ENCODE data around the gene MEA1. TPM values are rescaled to one million over a fixed set of nuclear protein-coding genes. Genes with fewer than 3 reads are reported as not detected.

Gene MEA1
- total and polyA plus RNA-seq, 2 of the 4 experiments (the other 2 are of a cell fraction), result 116 to 126 TPM

- POLR2A ChIA-PET (ENCODE audit: unreplicated experiment), result no interaction called here
- H4K8ac ChIP-seq (ENCODE audit: low read depth in 2 of 2, low read length in 2 of 2), result no peak overlapping the region; a peak in 2 of 4 replicates
- no TSS peak for BruUV-seq (replicated peaks)
These were observed 47.2 kb upstream of the MEA1 start for GRCh38 chr6:43060755-43061633.

More at GRCh38 chr6:43060755-43061633, 47.2 kb upstream of the MEA1 start:
- Histone ChIP-seq H3K23ac (ENCODE audit: low read depth, low read length) (no peak overlapping the region), H2BK5ac (ENCODE audit: low read depth, low read length, poor library complexity, severe bottlenecking) (no peak overlapping the region), H3K27me3 (ENCODE audit: control insufficient read depth, insufficient read depth, low read length) (no peaks in the 10 kb centered on the region), H2BK20ac (ENCODE audit: low read depth, low read length) (no peak overlapping the region), H2AK9ac (replicated peaks; ENCODE audit: low read depth, low read length, poor library complexity) (peak overlapping the region; percentile 94), H3K9ac (ENCODE audit: low read depth, low read length) (peak overlapping the region; percentile 91; the same call in 1 of the 2 replicates), H3K27ac (ENCODE audit: insufficient read depth, low read length) (no peak overlapping the region), H3K56ac (ENCODE audit: extremely low read depth, insufficient read depth, low read length) (no peak overlapping the region), H4K91ac (ENCODE audit: insufficient read depth, low read depth, low read length) (no peak overlapping the region; the same call in 1 of the 2 replicates), H3K4me3 (ENCODE audit: insufficient read depth, low read depth, low read length) (no peak overlapping the region), H3K14ac (replicated peaks; ENCODE audit: low read depth, low read length) (no peak overlapping the region), H3K4me1 (ENCODE audit: control insufficient read depth, insufficient read depth, low read length) (peaks cover 9% of the 10 kb centered on the region; the same call in 1 of the 2 replicates), H3K9me1 (ENCODE audit: insufficient read depth, low read length) (peaks cover 4% of the 10 kb centered on the region; the same call in 1 of the 2 replicates), H3K18ac (ENCODE audit: low read depth, low read length) (no peak overlapping the region), H2BK120ac (ENCODE audit: low read depth, low read length) (no peak overlapping the region), H2BK15ac (ENCODE audit: low read depth, low read length) (no peak overlapping the region), H4K5ac (ENCODE audit: low read depth, low read length) (no peak overlapping the region), H3K79me1 (ENCODE audit: low read depth in 1 of 2, low read length in 2 of 2) (peaks cover 17 to 35% of the 10 kb centered on the region in 2 experiments), H2AK5ac (ENCODE audit: low read depth, low read length) (peak overlapping the region; percentile 92), H2AFZ (replicated peaks; ENCODE audit: low read length, poor library complexity) (no peak overlapping the region), H3K36me3 (ENCODE audit: control insufficient read depth, insufficient read depth, low read length) (peaks cover 18% of the 10 kb centered on the region), H4K20me1 (ENCODE audit: insufficient read depth, low read length) (no peaks in the 10 kb centered on the region), H3K9me3 (ENCODE audit: control insufficient read depth, insufficient read depth, low read length) (no peaks in the 10 kb centered on the region), H3K4me2 (ENCODE audit: low read depth, low read length) (peak overlapping the region; percentile 93; the same call in 1 of the 2 replicates), H3K4ac (ENCODE audit: low read depth, low read length) (peak overlapping the region; percentile 96; the same call in 1 of the 2 replicates)
- ATAC-seq (ENCODE audit: low read depth) (no peak), DNase-seq (no peak)
- in situ Hi-C loops (cut with MboI; ENCODE audit: low sequenced_read_pairs) (no loop called here), dilution Hi-C loops (cut with HindIII; ENCODE audit: low sequenced_read_pairs, unreplicated experiment) (no loop called here), intact Hi-C loops (cut with micrococcal nuclease) (no loop called here)
- TF ChIP-seq MXI1 (IDR thresholded peaks at IDR 0.05; ENCODE audit: borderline replicate concordance, low read depth, low read length), result no peak
- TF ChIP-seq CHD1 (IDR thresholded peaks at IDR 0.05; ENCODE audit: low read depth, low read length), result no peak
- TF ChIP-seq NFE2L2 (IDR thresholded peaks at IDR 0.05; ENCODE audit: low read depth, low read length), result no peak
- no peak for TF ChIP-seq RFX5 (IDR thresholded peaks at IDR 0.05; ENCODE audit: low read depth, low read length)
- no peak for TF ChIP-seq RAD21 (IDR thresholded peaks at IDR 0.05; ENCODE audit: low read length)
- no peak for TF ChIP-seq MAFK (IDR thresholded peaks at IDR 0.05; ENCODE audit: low read depth, low read length)
- no peak for TF ChIP-seq CEBPB (IDR thresholded peaks at IDR 0.05; ENCODE audit: low read depth, low read length)
- no peak for TF ChIP-seq POLR2A (IDR thresholded peaks at IDR 0.05; ENCODE audit: low read depth, low read length)
- no peak for TF ChIP-seq SMC3 (IDR thresholded peaks at IDR 0.05; ENCODE audit: low read depth, low read length)
- TF ChIP-seq RCOR1 (IDR thresholded peaks at IDR 0.05; ENCODE audit: insufficient replicate concordance, low read length), result no peak
- TF ChIP-seq FOS (IDR thresholded peaks at IDR 0.05; ENCODE audit: low read depth, low read length), result no peak
- no peak for TF ChIP-seq ELK1 (IDR thresholded peaks at IDR 0.05; ENCODE audit: borderline replicate concordance, low read depth, low read length)
- 87% methylated on average over 7 of the region's 12 CpGs; no CpG with 5 or more reads in 1 of the 2 experiments for WGBS, 2 experiments (ENCODE audit: extremely low coverage in 2 of 2, insufficient read length in 1 of 2)
- CTCF ChIA-PET, result no interaction called here

Data from IMR-90 (cell line).